HepG2 (cell line): ENCODE measurements around the gene ARHGDIA. TPM values are rescaled to one million over a fixed set of nuclear protein-coding genes. Genes with fewer than 3 reads are reported as not detected.
A peak's percentile ranks its signal among the peaks of the same experiment; 100 is the strongest.

Experiments
- ARNT ChIP-seq: fragments of 450-650 bp; IDR thresholded peaks from 2 replicates; pipeline ENCODE4 v1.6.1; 2017
- HHEX ChIP-seq: IDR thresholded peaks from 2 replicates; pipeline ENCODE4 v1.6.1; 2016; ENCODE audit warnings: control low read depth
- IKZF4 ChIP-seq: sonication (generic); formaldehyde crosslinking; IDR thresholded peaks from 2 replicates; pipeline ENCODE4 v1.5.1; 2020; ENCODE audit warnings: borderline replicate concordance, mild to moderate bottlenecking, low read depth, missing genetic modification reagents; ENCODE audit errors: not compliant biosample characterization
- SRSF1 ChIP-seq: fragments of 200-400 bp; formaldehyde crosslinking; optimal IDR thresholded peaks from 2 replicates; pipeline ENCODE3; 2017; ENCODE audit warnings: mild to moderate bottlenecking, low read depth, low read length, moderate library complexity
- THYN1 ChIP-seq: sonication (generic); formaldehyde crosslinking; IDR thresholded peaks from 2 replicates; pipeline ENCODE4 v1.8.1; 2023; ENCODE audit warnings: low read depth, mild to moderate bottlenecking, moderate library complexity, missing genetic modification reagents, borderline replicate concordance
- ZBTB42 ChIP-seq: sonication (generic); formaldehyde crosslinking; IDR thresholded peaks from 2 replicates; pipeline ENCODE4 v1.5.0; 2020; ENCODE audit warnings: mild to moderate bottlenecking, missing genetic modification reagents
- ZIK1 ChIP-seq: sonication (generic); formaldehyde crosslinking; IDR thresholded peaks from 2 replicates; pipeline ENCODE4 v1.5.0; 2020; ENCODE audit warnings: mild to moderate bottlenecking, low read depth, missing genetic modification reagents, borderline replicate concordance
- ZMYM4 ChIP-seq: sonication (generic); formaldehyde crosslinking; IDR thresholded peaks from 2 replicates; pipeline ENCODE4 v1.8.1; 2023; ENCODE audit warnings: mild to moderate bottlenecking, missing genetic modification reagents
- ZSCAN29 ChIP-seq: sonication (generic); formaldehyde crosslinking; conservative IDR thresholded peaks from 2 replicates; pipeline ENCODE4 v1.4.0; 2020; ENCODE audit warnings: mild to moderate bottlenecking, missing genetic modification reagents
- polyA plus RNA-seq, 8 experiments: library from polyadenylated mRNA; depleted of rRNA in 3 of 8; stranded (reverse) in 7 of 8; unstranded in 1 of 8; fragments of >200 nt; fragmentation: Illumina TruSeq in 4 of 8; extraction: Trizol in 4 of 8; gene quantifications; 2 replicates each; pipeline versions ENCODE4 v1.2.1 to v1.2.3, GENCODE V29; 2011 to 2016; ENCODE audit warnings: low read depth in 4 of 8, missing spikeins in 1 of 8, mixed read lengths in 1 of 8; ENCODE audit not compliant: insufficient read depth in 1 of 8
- total RNA-seq, 5 experiments: library from RNA; depleted of rRNA; stranded (reverse); fragments of >200 nt; fragmentation: Illumina TruSeq; extraction: Trizol; gene quantifications; 2 replicates each; pipeline ENCODE4 v1.2.3, GENCODE V29; 2016; ENCODE audit warnings: low read depth in 1 of 5
- TF ChIP-seq, protein P1 (sequence below): sonication (generic); formaldehyde crosslinking; IDR thresholded peaks from 2 replicates; pipeline ENCODE4 v1.9.0; 2021; ENCODE audit warnings: missing genetic modification reagents, borderline replicate concordance
- TF ChIP-seq, protein P2 (sequence below): sonication (generic); formaldehyde crosslinking; IDR thresholded peaks from 2 replicates; pipeline ENCODE4 v1.5.1; 2020; ENCODE audit warnings: mild to moderate bottlenecking, missing genetic modification reagents
- TF ChIP-seq, protein P3 (sequence below): sonication (generic); formaldehyde crosslinking; IDR thresholded peaks from 2 replicates; pipeline ENCODE4 v1.4.0; 2020; ENCODE audit warnings: missing genetic modification reagents, borderline replicate concordance
- TF ChIP-seq, protein P4 (sequence below): sonication (generic); formaldehyde crosslinking; IDR thresholded peaks from 2 replicates; pipeline ENCODE4 v1.5.1; 2020; ENCODE audit warnings: missing genetic modification reagents, mild to moderate bottlenecking, borderline replicate concordance
- TF ChIP-seq, protein P5 (sequence below): sonication (generic); formaldehyde crosslinking; conservative IDR thresholded peaks from 2 replicates; pipeline ENCODE4 v1.8.1; 2023; ENCODE audit warnings: missing genetic modification reagents

The ARHGDIA gene
- total and polyA plus RNA-seq, 2 of the 13 experiments (the other 11 are each of a cell fraction or from before 2014, with no cell fraction given): 40.0 to 64.0 TPM

DNA sequence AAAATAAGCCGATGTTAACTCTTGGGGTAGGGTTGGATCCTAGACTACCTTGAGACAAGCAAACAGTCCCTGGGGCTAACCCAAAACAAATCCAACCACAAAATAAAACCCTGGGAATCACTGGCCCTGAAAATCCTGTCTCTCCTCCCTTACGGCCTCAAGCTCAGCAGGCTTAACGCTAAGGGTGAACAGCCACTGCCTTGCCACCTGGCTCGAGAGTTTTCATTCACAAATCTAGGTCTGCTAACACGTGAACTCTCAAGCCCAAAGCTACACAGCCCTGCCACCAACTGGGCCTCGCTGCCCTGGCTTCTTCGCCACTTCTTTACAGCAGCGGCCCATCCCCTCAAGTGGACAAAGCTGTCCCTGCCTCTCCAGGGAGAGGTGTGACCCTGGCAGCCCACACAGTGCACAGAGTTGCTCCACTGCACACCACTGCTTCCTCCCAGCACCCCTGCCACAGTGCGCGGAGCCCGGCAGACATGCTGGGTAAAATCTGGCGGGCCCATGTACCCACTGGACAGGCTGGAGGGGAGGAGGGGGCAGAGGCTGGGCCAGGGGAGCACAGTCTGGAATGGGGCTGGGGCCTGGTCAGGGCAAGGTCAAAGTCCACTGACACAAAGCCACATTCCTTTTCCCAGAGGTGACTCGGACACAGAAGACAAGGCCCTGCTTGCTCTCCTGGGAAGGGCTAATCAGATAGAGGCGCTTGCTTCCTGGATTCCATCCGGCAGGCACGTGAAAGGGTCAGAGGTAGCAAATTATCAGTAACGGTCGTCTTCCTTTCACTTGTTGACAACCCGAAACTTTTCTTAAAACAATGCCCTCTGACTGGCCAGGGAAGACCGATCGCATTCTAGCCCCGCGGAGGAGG lies 39.1 kb upstream of the ARHGDIA start (continued):
- TF ChIP-seq, protein P1, sequence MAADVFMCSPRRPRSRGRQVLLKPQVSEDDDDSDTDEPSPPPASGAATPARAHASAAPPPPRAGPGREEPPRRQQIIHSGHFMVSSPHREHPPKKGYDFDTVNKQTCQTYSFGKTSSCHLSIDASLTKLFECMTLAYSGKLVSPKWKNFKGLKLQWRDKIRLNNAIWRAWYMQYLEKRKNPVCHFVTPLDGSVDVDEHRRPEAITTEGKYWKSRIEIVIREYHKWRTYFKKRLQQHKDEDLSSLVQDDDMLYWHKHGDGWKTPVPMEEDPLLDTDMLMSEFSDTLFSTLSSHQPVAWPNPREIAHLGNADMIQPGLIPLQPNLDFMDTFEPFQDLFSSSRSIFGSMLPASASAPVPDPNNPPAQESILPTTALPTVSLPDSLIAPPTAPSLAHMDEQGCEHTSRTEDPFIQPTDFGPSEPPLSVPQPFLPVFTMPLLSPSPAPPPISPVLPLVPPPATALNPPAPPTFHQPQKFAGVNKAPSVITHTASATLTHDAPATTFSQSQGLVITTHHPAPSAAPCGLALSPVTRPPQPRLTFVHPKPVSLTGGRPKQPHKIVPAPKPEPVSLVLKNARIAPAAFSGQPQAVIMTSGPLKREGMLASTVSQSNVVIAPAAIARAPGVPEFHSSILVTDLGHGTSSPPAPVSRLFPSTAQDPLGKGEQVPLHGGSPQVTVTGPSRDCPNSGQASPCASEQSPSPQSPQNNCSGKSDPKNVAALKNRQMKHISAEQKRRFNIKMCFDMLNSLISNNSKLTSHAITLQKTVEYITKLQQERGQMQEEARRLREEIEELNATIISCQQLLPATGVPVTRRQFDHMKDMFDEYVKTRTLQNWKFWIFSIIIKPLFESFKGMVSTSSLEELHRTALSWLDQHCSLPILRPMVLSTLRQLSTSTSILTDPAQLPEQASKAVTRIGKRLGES: peak; percentile 97
- TF ChIP-seq, protein P2, sequence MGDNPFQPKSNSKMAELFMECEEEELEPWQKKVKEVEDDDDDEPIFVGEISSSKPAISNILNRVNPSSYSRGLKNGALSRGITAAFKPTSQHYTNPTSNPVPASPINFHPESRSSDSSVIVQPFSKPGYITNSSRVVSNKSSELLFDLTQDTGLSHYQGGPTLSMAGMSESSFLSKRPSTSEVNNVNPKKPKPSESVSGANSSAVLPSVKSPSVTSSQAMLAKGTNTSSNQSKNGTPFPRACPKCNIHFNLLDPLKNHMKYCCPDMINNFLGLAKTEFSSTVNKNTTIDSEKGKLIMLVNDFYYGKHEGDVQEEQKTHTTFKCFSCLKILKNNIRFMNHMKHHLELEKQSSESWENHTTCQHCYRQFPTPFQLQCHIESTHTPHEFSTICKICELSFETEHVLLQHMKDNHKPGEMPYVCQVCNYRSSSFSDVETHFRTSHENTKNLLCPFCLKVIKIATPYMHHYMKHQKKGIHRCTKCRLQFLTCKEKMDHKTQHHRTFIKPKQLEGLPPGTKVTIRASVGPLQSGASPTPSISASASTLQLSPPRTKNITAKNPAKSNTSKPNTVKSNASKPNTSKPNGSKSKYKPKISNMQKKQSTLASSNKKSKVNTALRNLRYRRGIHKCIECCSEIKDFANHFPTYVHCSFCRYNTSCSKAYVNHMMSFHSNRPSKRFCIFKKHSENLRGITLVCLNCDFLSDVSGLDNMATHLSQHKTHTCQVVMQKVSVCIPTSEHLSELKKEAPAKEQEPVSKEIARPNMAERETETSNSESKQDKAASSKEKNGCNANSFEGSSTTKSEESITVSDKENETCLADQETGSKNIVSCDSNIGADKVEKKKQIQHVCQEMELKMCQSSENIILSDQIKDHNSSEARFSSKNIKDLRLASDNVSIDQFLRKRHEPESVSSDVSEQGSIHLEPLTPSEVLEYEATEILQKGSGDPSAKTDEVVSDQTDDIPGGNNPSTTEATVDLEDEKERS (CRISPR knock-in tag): 0 out of 2 replicates have a peak, but pooled peaks have one; percentile 55
- TF ChIP-seq ZSCAN29 (0 out of 2 replicates have a peak, but pooled peaks have one; percentile 26), IKZF4 (peak; percentile 82), ZIK1 (CRISPR knock-in tag) (peak; percentile 67; the same call in 1 of the 2 replicates), ARNT (no peak), ZMYM4 (peak; percentile 39), THYN1 (CRISPR knock-in tag) (no peak), SRSF1 (peak; percentile 72), HHEX (CRISPR knock-in tag) (no peak), ZBTB42 (CRISPR knock-in tag) (peak; percentile 90)
- TF ChIP-seq, protein P3, sequence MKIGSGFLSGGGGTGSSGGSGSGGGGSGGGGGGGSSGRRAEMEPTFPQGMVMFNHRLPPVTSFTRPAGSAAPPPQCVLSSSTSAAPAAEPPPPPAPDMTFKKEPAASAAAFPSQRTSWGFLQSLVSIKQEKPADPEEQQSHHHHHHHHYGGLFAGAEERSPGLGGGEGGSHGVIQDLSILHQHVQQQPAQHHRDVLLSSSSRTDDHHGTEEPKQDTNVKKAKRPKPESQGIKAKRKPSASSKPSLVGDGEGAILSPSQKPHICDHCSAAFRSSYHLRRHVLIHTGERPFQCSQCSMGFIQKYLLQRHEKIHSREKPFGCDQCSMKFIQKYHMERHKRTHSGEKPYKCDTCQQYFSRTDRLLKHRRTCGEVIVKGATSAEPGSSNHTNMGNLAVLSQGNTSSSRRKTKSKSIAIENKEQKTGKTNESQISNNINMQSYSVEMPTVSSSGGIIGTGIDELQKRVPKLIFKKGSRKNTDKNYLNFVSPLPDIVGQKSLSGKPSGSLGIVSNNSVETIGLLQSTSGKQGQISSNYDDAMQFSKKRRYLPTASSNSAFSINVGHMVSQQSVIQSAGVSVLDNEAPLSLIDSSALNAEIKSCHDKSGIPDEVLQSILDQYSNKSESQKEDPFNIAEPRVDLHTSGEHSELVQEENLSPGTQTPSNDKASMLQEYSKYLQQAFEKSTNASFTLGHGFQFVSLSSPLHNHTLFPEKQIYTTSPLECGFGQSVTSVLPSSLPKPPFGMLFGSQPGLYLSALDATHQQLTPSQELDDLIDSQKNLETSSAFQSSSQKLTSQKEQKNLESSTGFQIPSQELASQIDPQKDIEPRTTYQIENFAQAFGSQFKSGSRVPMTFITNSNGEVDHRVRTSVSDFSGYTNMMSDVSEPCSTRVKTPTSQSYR (CRISPR knock-in tag): peak; percentile 69; the same call in 1 of the 2 replicates
- TF ChIP-seq, protein P4, sequence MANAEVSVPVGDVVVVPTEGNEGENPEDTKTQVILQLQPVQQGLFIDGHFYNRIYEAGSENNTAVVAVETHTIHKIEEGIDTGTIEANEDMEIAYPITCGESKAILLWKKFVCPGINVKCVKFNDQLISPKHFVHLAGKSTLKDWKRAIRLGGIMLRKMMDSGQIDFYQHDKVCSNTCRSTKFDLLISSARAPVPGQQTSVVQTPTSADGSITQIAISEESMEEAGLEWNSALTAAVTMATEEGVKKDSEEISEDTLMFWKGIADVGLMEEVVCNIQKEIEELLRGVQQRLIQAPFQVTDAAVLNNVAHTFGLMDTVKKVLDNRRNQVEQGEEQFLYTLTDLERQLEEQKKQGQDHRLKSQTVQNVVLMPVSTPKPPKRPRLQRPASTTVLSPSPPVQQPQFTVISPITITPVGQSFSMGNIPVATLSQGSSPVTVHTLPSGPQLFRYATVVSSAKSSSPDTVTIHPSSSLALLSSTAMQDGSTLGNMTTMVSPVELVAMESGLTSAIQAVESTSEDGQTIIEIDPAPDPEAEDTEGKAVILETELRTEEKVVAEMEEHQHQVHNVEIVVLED (CRISPR knock-in tag): peak; percentile 72; the same call in 1 of the 2 replicates
- TF ChIP-seq, protein P5, sequence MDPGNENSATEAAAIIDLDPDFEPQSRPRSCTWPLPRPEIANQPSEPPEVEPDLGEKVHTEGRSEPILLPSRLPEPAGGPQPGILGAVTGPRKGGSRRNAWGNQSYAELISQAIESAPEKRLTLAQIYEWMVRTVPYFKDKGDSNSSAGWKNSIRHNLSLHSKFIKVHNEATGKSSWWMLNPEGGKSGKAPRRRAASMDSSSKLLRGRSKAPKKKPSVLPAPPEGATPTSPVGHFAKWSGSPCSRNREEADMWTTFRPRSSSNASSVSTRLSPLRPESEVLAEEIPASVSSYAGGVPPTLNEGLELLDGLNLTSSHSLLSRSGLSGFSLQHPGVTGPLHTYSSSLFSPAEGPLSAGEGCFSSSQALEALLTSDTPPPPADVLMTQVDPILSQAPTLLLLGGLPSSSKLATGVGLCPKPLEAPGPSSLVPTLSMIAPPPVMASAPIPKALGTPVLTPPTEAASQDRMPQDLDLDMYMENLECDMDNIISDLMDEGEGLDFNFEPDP (CRISPR knock-in tag): 0 out of 2 replicates have a peak, but pooled peaks have one; percentile 93
